Activated T-cell treated with anti-CD3 and anti-CD28 coated beads, Interleukin-2, amount 50 U/mL, for 4 hours (primary cell): ENCODE measurements around the gene PHOSPHO1. TPM values are rescaled to one million over a fixed set of nuclear protein-coding genes. Genes with fewer than 3 reads are reported as not detected.
"Not testable (repeated sequence)": the region's sequence is repeated elsewhere in the genome, so short reads cannot be mapped to it uniquely, and the experiment has no call there.

Experiments used
- ATAC-seq, 2 donors: fragments of 200-7000 bp; cut with Tn5 transposase; one replicate each; pipeline ENCODE4 v1.10.0; 2021
- DNase-seq: peaks from one replicate; pipeline ENCODE4 v3.0.0-alpha.2; 2020
- H3K27me3 Mint-ChIP-seq: one replicate; pipeline ENCODE4 v1.8.0; 2021; ENCODE audit warnings: low read depth, mixed read lengths
- H3K36me3 Mint-ChIP-seq: one replicate; pipeline ENCODE4 v1.8.0; 2022; ENCODE audit warnings: mixed read lengths; ENCODE audit not compliant: insufficient read depth
- H3K4me1 Mint-ChIP-seq: one replicate; pipeline ENCODE4 v1.8.0; 2021; ENCODE audit warnings: low read depth, mixed read lengths
- H3K4me3 Mint-ChIP-seq: one replicate; pipeline ENCODE4 v1.8.0; 2021; ENCODE audit warnings: mild to moderate bottlenecking, moderate library complexity, mixed read lengths
- H3K9me3 Mint-ChIP-seq: one replicate; pipeline ENCODE4 v1.8.0; 2021; ENCODE audit warnings: mixed read lengths
- total RNA-seq, 3 donors: library from RNA; stranded (reverse); gene quantifications; one replicate each; pipeline ENCODE4 v1.2.1, GENCODE V29; 2021

PHOSPHO1 gene
- total RNA-seq, 3 donors from 2014 or later: 0.23 TPM; not detected in 2

- Mint-ChIP-seq H3K9me3 (peaks cover 11% of the 10 kb centered on the region), H3K36me3 (no peaks in the 10 kb centered on the region), H3K4me3 (no peak overlapping the region), H3K27me3 (peaks cover 2% of the 10 kb centered on the region), H3K4me1 (peaks cover 3% of the 10 kb centered on the region)
- peak; percentile 69 for DNase-seq
- peak in 1 of 2 donors; percentile 48 for ATAC-seq
Measured at GRCh38 chr17:49180303-49180702, 50.3 kb downstream of the PHOSPHO1 start.

GRCh38 chr17:49175978-49176377 lies 54.6 kb downstream of the PHOSPHO1 start:
- not testable (repeated sequence) for DNase-seq, H3K4me1 Mint-ChIP-seq, ATAC-seq, H3K4me3 Mint-ChIP-seq, H3K36me3 Mint-ChIP-seq
- Mint-ChIP-seq H3K9me3 (peaks cover 27% of the 10 kb centered on the region), H3K27me3 (peaks cover 18% of the 10 kb centered on the region)

Other genes starting within 250 kb of the PHOSPHO1 start
- gene IGF2BP1, start 233.4 kb downstream of the PHOSPHO1 start, total RNA-seq: under 1 TPM; 0.32 to 0.76 (median 0.35) TPM
- not detected for gene B4GALNT2, start 98.0 kb downstream of the PHOSPHO1 start, total RNA-seq
- gene GNGT2, start 20.2 kb downstream of the PHOSPHO1 start, total RNA-seq: 10 to 100 TPM in 2 of 3 donors, 1 to 10 TPM in 1; 8.7 to 14.8 (median 12.8) TPM
- gene ABI3, start 20.1 kb downstream of the PHOSPHO1 start, total RNA-seq: 10 to 100 TPM; 15.0 to 24.2 (median 22.7) TPM
- gene ZNF652, start 131.5 kb upstream of the PHOSPHO1 start, total RNA-seq: 1 to 10 TPM; 2.8 to 3.2 (median 3.1) TPM
- gene PHB1, start 184.1 kb upstream of the PHOSPHO1 start, total RNA-seq: 100 to 1,000 TPM; 549 to 631 (median 628) TPM